ENCODE data around the gene OCA2. TPM values are rescaled to one million over a fixed set of nuclear protein-coding genes. Genes with fewer than 3 reads are reported as not detected.

Gene OCA2
- total and polyA plus RNA-seq, 10 donors: 0.39 to 3.0 (median 1.0) TPM

DNA sequence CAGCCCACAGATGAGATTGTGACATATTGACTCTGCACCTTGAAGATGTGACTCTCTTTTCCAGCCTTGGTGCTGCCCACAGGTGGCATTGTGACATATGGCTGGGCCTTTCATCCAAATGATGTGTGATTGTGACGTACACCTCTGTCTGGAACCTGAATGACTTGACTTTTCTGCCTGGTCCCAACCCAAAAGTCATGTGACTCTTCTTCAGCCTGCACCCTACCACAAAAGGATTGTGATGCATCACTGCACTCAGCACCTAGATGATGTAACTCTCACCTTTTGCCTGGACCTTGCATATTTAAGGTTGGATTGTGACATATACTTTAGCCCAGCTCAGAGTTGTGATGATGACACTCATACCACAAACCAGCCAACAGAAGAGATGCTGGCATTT is 204.5 kb downstream of the OCA2 start:
- Histone ChIP-seq H3K36me3 (no peaks in the 10 kb centered on the region), H3K9me3 (peaks cover 3 to 96% (median 63%) of the 10 kb centered on the region in 8 donors), H3K4me1 (no peaks in the 10 kb centered on the region), H3K27ac (no peak overlapping the region), H3K4me3 (no peak overlapping the region), H3K27me3 (replicated peaks in 1 of 7) (no peaks in the 10 kb centered on the region)
- DNase-seq: no peak
- 42 to 89% (median 83%) methylated on average over 1 of the region's 1 CpG for WGBS, 5 donors
- intact Hi-C loops (cut with DNase I; ENCODE audit: low total_unique reads): no loop called here
- TF ChIP-seq, protein P1, sequence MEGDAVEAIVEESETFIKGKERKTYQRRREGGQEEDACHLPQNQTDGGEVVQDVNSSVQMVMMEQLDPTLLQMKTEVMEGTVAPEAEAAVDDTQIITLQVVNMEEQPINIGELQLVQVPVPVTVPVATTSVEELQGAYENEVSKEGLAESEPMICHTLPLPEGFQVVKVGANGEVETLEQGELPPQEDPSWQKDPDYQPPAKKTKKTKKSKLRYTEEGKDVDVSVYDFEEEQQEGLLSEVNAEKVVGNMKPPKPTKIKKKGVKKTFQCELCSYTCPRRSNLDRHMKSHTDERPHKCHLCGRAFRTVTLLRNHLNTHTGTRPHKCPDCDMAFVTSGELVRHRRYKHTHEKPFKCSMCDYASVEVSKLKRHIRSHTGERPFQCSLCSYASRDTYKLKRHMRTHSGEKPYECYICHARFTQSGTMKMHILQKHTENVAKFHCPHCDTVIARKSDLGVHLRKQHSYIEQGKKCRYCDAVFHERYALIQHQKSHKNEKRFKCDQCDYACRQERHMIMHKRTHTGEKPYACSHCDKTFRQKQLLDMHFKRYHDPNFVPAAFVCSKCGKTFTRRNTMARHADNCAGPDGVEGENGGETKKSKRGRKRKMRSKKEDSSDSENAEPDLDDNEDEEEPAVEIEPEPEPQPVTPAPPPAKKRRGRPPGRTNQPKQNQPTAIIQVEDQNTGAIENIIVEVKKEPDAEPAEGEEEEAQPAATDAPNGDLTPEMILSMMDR (IDR thresholded peaks at IDR 0.05 in 8 of 11, conservative IDR thresholded peaks at IDR 0.05 in 3 of 11): no peak
- TF ChIP-seq POLR2A (IDR thresholded peaks at IDR 0.05): no peak
- no peak for TF ChIP-seq POLR2AphosphoS5 (IDR thresholded peaks at IDR 0.05)

DNA sequence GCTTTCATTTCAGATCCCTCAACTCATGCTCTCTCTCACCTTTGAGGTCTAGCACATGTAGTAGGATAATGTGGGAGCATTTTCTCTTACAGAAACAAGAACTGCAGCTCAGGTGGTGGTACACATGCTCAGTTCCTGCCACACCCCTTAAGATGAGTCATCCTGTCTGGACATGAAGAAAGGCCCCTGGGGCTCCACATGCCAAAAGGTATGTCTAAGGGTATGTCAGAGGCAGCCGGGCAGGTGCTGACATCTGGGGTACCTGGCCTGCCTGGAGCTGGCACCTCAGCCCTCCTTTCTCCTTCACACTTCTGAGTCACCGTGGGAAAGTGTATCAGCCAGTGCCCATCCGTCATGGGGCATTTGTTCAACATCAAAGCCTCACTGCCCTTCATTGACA is 209.9 kb downstream of the OCA2 start:
- Histone ChIP-seq H3K36me3 (no peaks in the 10 kb centered on the region), H3K9me3 (peaks cover 3 to 83% (median 53%) of the 10 kb centered on the region in 8 donors), H3K4me3 (no peak overlapping the region), H3K4me1 (no peaks in the 10 kb centered on the region), H3K27me3 (replicated peaks in 1 of 7) (no peaks in the 10 kb centered on the region), H3K27ac (no peak overlapping the region)
- no peak for TF ChIP-seq POLR2AphosphoS5 (IDR thresholded peaks at IDR 0.05)
- TF ChIP-seq, protein P1 (IDR thresholded peaks at IDR 0.05 in 8 of 11, conservative IDR thresholded peaks at IDR 0.05 in 3 of 11): no peak
- no peak for TF ChIP-seq POLR2A (IDR thresholded peaks at IDR 0.05)
- no peak for DNase-seq
- intact Hi-C loops (cut with DNase I; ENCODE audit: low total_unique reads): no loop called here
- 86 to 96% (median 94%) methylated on average over 3 of the region's 3 CpGs for WGBS, 5 donors

DNA sequence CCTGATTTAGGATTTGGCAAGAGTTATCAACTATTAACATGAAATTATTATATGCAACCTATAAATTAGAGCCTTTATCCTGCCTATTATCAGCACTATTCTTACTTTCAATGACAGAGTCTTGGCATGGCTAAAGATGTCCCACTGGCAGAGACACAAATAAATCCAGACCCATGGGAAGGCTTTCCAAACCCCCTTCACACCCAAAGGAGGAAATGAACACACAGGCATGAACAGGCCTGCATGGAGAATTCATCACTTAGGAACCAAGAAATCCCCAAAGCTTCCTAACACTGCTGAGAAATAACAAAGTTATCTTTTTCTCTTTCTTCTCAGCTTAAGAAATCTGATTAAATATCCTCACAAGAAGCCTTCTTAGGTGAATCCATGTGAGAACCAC is 213.9 kb downstream of the OCA2 start:
- Histone ChIP-seq H3K4me3 (no peak overlapping the region), H3K9me3 (peaks cover 2 to 65% (median 19%) of the 10 kb centered on the region in 8 donors), H3K27ac (no peak overlapping the region), H3K4me1 (no peaks in the 10 kb centered on the region), H3K36me3 (no peaks in the 10 kb centered on the region), H3K27me3 (replicated peaks in 1 of 7) (no peaks in the 10 kb centered on the region)
- TF ChIP-seq, protein P1 (IDR thresholded peaks at IDR 0.05 in 8 of 11, conservative IDR thresholded peaks at IDR 0.05 in 3 of 11): no peak
- TF ChIP-seq POLR2A (IDR thresholded peaks at IDR 0.05) (no peak), POLR2AphosphoS5 (IDR thresholded peaks at IDR 0.05) (no peak)
- intact Hi-C loops (cut with DNase I; ENCODE audit: low total_unique reads): no loop called here
- DNase-seq: no peak

DNA sequence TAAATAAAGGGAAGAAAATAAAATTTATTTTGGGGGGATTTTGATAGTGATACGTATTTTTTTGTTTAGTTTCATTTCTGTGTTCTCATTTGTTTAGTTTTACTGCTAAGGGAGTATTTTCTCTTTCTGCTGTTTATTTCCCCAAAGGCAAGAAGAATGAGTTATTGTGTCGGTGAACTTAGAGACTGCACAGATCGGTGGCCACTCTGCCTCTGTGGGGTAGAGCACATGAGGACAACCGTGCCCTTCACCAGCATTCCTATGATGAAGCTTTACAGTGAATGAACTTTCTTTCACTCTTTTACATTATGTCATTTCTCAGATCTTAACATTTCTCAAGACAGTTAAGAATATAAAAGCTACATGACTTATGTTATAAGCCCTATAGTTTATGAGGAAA is 214.4 kb downstream of the OCA2 start:
- intact Hi-C loops (cut with DNase I; ENCODE audit: low total_unique reads): no loop called here
- TF ChIP-seq POLR2A (IDR thresholded peaks at IDR 0.05) (no peak), POLR2AphosphoS5 (IDR thresholded peaks at IDR 0.05) (no peak)
- TF ChIP-seq, protein P1 (IDR thresholded peaks at IDR 0.05 in 8 of 11, conservative IDR thresholded peaks at IDR 0.05 in 3 of 11): no peak
- H3K4me3 ChIP-seq: no peak overlapping the region
- WGBS, 5 donors: 81 to 93% (median 85%) methylated on average over 4 of the region's 4 CpGs
- H3K36me3 ChIP-seq: no peaks in the 10 kb centered on the region
- DNase-seq: no peak
- H3K9me3 ChIP-seq: peaks cover 0 to 64% (median 18%) of the 10 kb centered on the region in 8 donors
- no peaks in the 10 kb centered on the region for H3K27me3 ChIP-seq (replicated peaks in 1 of 7)
- H3K4me1 ChIP-seq: no peaks in the 10 kb centered on the region
- no peak overlapping the region for H3K27ac ChIP-seq
